HG02571 (cell line): ENCODE data around the gene ANKRD26.
"Not testable (repeated sequence)": the region's sequence is repeated elsewhere in the genome, so short reads cannot be mapped to it uniquely, and the experiment has no call there.

Experiments used
- ATAC-seq: cut with Tn5 transposase; IDR thresholded peaks from one replicate; pipeline ENCODE4 v1.9.1; 2021; ENCODE audit warnings: mild to moderate bottlenecking, moderate library complexity; ENCODE audit not compliant: unreplicated experiment

Gene ANKRD26

GRCh38 chr10:27099916-27100812 is at the start of gene ANKRD26:
TSS of gene ANKRD26 (minus strand) at chr10:27100494. CDS start at chr10:27100326, 168 bp downstream.
- ATAC-seq, result peak; percentile 73

- no peak for ATAC-seq
Measured at GRCh38 chr10:27147701-27148100, 47.4 kb upstream of the ANKRD26 start.

- no peak for ATAC-seq
Measured at GRCh38 chr10:27145937-27146336, 45.6 kb upstream of the ANKRD26 start.

- no peak for ATAC-seq
Measured at GRCh38 chr10:27143686-27144085, 43.4 kb upstream of the ANKRD26 start.

- ATAC-seq, result no peak
Measured at GRCh38 chr10:27138277-27138676, 38.0 kb upstream of the ANKRD26 start.

GRCh38 chr10:27134371-27134770 is 34.1 kb upstream of the ANKRD26 start:
- no peak for ATAC-seq

- ATAC-seq, result no peak
Measured at GRCh38 chr10:27108165-27108564, 7.9 kb upstream of the ANKRD26 start.

- no peak for ATAC-seq
Measured at GRCh38 chr10:27104919-27105318, 4.6 kb upstream of the ANKRD26 start.

- ATAC-seq, result peak; percentile 1
Measured at GRCh38 chr10:27100813-27101347, 586 bp upstream of the ANKRD26 start.

- no peak for ATAC-seq
Measured at GRCh38 chr10:27099448-27099847, 846 bp downstream of the ANKRD26 start.

- no peak for ATAC-seq
Measured at GRCh38 chr10:27088119-27089044, 11.9 kb downstream of the ANKRD26 start.

- ATAC-seq, result no peak
Measured at GRCh38 chr10:27072436-27073114, 27.7 kb downstream of the ANKRD26 start.

GRCh38 chr10:27068217-27068891 is 31.9 kb downstream of the ANKRD26 start:
- ATAC-seq, result no peak

- ATAC-seq, result no peak
Measured at GRCh38 chr10:27065084-27065483, 35.2 kb downstream of the ANKRD26 start.

- ATAC-seq, result no peak
Measured at GRCh38 chr10:27052656-27053055, 47.6 kb downstream of the ANKRD26 start.

GRCh38 chr10:27045247-27045646 is 55.0 kb downstream of the ANKRD26 start:
- ATAC-seq, result not testable (repeated sequence)

GRCh38 chr10:27041196-27041595 is 59.1 kb downstream of the ANKRD26 start:
- ATAC-seq, result no peak

- ATAC-seq, result no peak
Measured at GRCh38 chr10:27038168-27038567, 62.1 kb downstream of the ANKRD26 start.

GRCh38 chr10:27035163-27035562 is 65.1 kb downstream of the ANKRD26 start:
- no peak for ATAC-seq

GRCh38 chr10:27030060-27030459 is 70.2 kb downstream of the ANKRD26 start:
- ATAC-seq, result no peak
